Stimulated activated CD4-positive, alpha-beta T cell treated with anti-CD3 and anti-CD28 coated beads, Interleukin-12 subunit alpha, Interleukin-12 subunit beta, amount 100 ng/mL, for 4 hours (primary cell): ENCODE data around the gene INTS4.
"Not testable (repeated sequence)": the region's sequence is repeated elsewhere in the genome, so short reads cannot be mapped to it uniquely, and the experiment has no call there.

Experiments
- DNase-seq: peaks from one replicate; pipeline ENCODE4 v3.0.0-alpha.2; 2020

The INTS4 gene

DNA sequence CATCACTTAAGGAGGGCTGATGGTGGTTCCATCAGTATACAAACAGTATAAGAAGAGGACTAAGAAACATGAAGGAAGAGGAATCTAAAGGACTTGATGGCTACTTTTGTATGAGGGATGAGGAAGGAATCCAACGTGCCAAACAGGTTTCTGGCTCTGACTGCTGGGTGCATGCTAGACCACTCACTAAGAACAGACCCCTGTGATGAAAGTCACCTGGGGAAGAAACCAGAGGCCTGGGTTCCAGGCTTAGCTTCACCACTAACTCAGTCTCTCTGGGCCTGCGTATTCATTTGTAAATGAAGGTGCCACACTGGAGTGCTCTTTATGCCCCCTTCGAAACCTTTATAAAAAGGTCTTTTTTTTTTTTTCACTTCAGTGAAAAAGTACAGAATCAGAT lies 118.4 kb downstream of the INTS4 start:
- no peak for DNase-seq

DNA sequence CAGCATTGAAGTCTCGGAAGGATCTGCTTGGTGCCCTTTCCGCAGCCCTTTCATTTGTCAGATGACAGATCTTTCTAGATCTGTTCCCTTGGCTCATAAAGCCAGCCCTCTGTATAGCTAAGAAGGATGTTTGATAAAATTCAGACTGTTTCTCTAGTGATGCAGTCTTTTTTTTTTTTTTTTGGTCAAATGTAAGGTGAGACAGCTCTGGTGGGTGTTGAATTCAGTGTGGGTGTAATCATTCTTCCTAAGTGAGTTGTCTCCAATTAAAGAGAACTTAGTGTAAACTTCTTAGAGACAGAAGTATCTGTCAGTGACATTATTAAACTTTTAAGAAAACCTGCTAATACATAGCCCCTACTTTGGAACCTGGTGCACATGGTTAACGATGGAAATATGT lies 120.3 kb downstream of the INTS4 start:
- DNase-seq, result no peak

DNA sequence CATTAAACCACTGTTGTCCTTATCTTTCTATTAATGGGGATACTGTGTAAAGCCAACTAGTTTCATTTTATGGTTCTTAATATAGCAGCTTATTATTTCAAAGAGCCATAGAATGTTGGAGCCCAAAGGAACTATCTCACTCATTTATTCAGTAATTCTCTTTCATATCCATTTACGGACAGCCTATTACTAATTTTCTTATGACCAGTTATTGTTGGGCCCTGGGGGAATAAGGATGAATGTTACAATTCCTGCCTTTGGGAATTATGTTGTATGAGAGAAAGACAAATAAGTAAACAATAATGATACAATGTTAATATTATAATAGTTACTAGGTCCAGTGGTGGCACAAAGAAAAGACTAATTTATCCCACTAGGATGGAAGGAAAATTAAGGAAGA lies 121.1 kb downstream of the INTS4 start:
- DNase-seq, result no peak

DNA sequence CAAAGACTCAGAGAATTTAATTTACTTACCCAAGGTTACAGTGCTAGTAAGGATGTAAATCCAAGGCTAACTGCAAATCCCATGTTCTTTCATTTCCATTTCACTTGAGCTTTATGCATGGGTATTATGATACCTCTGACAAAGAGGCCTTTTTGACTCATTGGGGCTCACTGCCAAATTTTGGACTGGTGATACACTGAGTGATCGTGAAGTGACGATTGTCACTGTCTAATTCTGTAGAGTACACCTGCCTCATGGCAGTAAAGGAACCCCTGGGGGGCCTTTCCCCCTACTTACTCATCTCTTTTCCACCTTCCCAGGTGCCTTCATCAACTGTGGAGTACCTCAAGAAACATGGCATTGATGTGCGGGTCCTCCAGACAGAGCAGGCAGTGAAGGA lies 122.6 kb downstream of the INTS4 start:
- DNase-seq, result no peak

DNA sequence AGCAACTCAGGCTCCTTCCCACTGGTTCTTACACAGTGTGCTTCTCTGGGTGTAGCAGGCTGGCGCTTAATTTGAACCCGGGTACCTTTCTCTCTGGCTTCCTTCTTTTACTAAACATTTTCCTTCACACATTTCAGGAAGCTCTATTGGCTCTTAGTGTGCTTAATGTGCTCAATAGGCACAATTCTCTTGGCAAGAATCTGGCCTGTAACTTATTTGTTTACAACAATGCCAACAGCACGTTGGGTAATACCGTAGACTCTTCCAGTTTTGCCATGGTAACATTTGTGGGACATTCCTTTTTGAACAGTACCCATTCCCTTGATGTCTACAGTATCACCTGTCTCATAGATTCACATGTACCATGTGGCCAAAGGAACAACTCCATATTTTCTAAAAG lies 125.7 kb downstream of the INTS4 start:
- no peak for DNase-seq

DNA sequence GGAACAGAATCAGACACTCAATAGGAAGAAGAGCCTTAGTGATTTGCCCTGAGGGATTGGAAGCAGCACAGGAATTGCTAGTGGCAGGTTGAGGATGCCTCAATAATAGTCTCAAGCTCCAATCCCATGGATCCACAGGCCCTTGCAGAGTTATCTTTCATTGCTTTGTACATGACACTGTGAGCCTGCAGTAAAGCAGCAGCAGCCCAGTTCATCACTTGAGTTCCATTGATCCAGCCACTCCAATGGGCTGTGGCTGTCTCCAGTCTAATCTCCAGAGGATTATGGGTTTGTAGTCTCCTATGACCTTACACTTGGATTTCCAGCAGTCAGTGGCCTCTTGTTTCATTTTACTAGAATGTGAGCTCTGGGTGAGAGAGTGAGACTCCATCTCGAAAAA lies 128.1 kb downstream of the INTS4 start:
- no peak for DNase-seq

DNA sequence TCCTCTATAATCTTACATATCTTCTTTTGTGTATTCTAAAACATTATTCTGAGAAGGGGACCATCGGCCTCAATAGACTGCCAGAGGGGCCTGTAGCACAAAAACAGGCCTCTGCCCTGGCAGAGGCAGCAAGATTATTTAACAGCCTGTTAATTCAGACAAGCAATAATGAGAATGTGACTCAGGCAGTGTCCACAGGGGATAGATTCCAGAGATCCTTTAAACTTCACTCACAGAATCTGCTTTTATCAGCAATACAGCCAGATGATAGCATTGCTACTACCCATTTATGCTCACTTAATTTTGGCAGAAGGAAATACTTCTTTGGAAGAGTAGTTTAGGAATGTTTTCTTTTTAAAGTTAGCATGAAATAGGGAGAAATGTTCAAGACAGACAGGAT lies 128.7 kb downstream of the INTS4 start:
- no peak for DNase-seq

DNA sequence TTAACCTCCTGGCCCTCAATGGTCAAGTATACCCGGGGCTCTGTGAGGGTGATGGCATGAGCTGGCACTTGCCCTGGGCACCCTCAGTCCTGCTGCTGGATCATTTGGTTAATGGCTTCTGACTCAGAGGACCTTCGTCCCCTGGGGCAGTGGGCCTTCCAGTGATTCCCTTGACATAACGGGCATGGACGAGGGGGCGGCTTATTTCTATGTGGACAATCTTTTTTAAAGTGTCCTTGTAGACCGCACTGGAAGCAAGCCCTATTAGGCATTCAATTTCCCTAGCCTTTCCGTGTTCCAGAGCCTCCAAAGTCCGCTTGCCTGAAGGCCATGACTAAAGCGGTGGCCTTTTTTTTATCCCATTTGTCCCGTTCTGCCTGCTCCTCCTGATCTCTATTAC lies 133.0 kb downstream of the INTS4 start:
- not testable (repeated sequence) for DNase-seq

DNA sequence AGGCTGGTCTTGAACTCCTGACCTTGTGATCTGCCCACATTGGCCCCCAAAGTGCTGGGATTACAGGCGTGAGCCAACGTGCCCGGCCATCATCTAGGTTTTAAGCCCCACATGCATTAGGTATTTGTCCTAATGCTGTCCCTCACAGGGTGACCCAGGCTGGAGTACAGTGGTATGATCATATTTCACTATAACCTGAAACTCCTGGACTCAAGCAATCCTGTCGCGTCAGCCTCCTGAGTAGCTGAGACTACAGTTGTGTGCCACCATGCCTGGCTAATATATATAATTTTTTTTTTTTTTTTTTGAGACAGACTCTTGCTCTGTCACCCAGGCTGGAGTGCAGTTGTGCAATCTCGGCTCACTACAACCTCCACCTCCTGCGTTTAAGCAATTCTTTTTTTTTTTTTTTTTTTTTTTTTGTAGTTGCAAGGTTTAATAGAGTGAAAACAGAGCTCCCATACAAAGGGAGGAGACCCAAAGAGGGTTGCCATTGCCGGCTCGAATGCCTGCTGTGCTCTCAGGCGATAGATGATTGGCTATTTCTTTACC lies 136.5 kb downstream of the INTS4 start:
- not testable (repeated sequence) for DNase-seq

DNA sequence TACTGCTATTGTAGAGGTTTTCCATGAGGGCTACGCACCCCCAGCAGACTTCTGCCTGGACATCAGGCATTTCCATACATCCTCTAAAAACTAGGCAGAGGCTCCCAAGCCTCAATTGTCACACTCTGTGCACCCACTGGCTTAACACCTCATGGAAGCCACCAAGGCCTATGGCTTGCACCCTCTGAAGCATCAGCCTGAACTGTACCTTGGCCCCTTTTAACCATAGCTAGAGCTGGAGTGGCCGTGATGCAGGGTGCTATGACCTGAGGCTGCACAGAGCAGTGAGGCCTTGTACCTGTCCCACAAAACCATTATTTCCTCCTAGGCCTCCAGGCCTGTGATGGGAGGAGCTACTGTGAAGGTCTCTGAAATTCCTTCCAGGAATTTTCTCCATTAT lies 139.6 kb downstream of the INTS4 start:
- DNase-seq, result no peak

DNA sequence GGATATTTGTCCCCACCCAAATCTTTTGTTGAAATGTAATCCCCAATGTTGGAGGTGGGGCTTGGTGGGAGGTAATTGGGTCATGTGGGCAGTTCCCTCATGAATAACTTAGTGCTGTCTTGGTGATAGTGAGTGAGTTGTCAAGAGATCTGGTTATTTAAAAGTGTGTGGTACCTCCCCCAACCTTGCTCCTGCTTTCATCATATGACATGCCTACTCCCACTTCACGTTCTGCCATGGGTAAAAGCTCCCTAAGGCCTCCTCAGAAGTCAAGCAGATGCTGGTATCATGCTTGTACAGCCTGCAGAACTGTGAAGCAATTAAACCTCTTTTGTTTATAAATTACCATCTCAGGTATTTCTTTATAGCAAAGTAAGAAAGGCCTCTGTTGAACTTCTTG lies 143.0 kb downstream of the INTS4 start:
- DNase-seq, result no peak

DNA sequence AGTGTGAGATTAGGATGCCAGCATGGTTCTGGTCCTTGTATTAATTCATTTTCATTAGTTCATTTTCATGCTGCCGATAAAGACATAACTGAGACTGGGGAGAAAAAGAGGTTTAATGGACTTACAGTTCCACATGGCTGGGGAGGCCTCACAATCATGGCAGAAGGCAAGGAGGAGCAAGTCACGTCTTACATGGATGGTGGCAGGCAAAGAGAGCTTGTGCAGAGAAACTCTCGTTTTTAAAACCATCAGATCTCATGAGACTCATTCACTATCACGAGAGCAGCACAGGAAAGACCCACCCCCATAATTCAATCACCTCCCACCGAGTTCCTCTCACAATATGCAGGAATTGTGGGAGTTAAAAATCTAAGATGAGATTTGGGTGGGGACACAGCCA lies 150.8 kb downstream of the INTS4 start:
- DNase-seq, result not testable (repeated sequence)

DNA sequence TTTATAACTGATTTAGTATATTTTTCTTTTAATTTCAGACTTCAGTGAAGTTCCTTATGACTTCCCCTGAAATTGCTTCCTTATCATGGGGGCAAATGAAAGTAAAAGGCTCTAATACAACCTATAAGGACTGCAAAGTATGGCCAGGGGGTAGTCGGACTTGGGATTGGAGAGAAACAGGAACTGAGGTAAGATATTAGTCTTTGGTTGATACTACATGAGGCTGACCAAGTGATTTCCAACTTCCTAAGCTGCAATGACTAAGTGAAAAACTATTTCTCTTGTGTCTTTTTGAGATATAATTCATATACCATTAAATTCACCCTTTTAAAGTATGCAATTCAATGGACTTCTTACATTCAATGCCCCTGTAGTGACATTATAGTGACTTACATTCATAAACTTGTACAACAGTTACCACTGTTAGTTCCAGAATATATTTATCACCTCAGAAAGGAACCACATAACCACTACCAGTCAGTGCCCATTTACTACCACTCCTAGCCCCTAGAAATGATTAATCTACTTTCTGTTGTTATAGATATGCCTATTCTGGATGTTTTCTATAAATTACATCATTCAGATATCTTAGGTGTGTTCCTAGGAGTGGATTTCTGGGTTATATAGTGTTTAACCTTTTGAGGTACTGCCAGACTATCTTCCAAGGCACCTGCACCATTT lies 151.9 kb downstream of the INTS4 start:
- no peak for DNase-seq

DNA sequence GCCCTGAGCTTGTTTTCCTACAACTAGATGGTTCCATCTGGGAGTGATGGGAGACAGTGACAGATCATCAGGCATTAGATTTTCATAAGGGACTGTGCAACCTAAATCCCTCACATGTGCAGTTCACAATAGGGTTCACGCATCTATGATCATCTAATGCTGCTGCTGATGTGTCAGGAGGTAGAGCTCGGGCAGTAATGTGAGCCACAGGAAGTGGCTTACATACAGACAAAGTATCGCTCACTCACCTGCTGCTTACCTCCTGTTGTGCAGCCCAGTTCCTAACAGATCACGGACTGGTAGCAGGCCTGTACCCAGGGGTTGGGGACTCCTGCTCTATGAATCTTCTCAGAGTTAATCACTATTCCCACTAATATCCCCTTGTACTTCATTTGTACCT lies 161.2 kb downstream of the INTS4 start:
- DNase-seq, result no peak

DNA sequence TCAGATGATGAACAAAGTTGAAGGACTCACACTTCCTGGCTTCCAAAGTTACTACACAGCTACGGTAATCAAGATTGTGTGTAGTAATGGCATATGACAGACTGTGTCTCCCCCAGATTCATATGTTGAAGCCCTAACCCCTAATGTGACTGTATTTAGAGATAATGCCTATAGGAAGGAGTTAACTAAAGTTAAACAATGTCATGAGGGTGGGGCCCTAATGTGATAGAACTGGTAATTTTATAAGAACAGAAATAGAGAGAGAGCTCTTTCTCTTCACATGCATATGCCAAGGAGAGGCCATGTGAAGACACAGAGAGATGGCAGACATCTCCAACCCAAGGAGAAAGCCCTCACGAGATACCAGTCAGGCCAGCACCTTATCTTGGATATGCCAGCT lies 165.5 kb downstream of the INTS4 start:
- DNase-seq, result no peak
